COLO668 (cell line): ENCODE results near the gene ZNF267.
"Not testable (repeated sequence)": the region's sequence is repeated elsewhere in the genome, so short reads cannot be mapped to it uniquely, and the experiment has no call there.

Experiments
- DNase-seq: peaks from one replicate; lab custom pipeline; 2025; ENCODE audit not compliant: unreplicated experiment; lab: John Stamatoyannopoulos, UW

ZNF267 gene

DNA sequence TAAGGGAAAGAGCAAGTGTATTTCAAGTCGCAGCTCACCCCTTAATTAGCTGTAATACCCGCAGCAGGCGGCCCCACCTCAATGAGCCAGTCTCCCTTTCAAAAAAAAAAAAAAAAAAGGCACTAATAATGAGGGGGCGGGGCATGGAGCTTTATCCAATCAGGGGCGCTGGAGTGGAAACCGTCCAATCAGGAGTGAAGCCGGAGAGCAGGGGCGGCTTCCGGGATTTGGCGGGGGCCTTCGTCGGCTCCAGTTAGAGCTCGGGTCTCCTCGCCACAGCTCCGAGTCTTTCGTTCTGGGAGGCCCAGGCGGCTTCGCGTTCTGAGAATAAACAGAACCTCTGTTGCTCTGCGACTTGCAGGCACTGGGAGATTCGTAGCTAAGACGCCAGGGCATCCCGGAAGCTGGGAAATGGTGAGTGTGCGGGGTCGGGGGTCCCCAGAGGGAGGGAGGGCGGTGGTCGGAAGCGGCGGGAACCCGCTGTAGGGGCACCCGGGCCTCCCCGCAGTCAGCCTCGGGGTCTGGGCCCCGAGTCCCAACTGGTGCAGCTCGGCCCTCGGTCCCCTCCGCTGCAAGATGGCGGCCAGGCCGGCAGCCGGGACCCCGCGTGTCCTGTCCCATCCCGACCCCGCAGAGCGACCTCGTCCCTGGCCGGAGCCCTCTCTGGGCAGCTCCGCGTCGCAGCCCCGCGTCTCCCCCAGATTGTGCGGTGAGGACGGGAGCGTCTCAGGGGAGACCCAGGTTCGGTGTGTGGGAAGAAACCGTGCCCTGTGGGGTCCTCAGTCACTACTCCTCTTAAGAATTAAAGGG, at the start of gene ZNF267:
TSS of gene ZNF267 (plus strand) at position 252 of the 810 bp plus-strand sequence. CDS start at position 412, 160 bp downstream.
- DNase-seq: peak; percentile 88

DNA sequence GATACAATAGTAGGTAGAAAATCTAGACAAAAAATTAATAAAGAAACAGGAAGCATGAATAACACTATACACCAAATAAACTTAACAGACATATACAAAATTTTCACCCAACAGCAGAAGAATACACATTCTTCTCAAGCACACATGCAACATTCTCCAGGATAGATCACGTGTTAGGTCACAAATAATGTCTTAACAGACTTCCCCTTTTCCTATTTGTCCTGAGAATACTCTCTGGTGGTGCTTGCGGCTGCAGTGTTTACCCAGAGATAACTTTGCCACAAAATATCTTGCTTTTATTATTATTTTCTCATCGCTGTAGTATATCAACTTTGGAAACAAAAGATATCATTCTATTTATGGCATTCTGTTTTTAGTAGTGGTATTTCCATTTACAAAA, 40.6 kb upstream of the ZNF267 start:
- DNase-seq: no peak

DNA sequence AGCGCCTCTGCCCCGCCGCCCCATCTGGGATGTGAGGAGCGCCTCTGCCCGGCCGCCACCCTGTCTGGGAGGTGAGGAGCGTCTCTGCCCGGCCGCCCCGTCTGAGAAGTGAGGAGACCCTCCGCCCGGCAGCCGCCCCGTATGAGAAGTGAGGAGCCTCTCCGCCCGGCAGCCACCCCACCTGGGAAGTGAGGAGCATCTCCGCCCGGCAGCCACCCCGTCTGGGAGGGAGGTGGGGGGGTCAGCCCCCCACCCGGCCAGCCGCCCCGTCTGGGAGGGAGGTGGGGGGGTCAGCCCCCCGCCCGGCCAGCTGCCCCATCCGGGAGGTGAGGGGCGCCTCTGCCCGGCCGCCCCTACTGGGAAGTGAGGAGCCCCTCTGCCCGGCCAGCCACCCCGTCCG, 37.2 kb upstream of the ZNF267 start:
- DNase-seq: not testable (repeated sequence)

DNA sequence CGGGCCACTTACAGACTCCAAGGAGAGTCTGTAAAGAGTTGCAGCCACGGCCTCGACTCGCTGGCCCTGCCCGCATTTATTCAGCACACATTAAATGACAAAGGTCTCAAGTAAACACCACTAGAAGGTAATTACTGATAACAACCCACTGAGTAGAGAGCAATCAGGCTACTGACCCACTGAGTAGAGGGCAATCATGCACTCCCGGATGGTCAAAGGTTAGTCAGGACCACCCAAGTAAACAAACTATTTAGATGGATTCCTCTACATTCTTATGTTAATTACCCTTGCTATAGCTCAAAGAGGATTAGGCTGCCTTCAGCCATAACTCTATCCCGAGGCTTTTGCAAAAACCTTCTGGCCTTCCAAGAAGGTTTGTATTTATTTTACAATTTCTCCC, 30.7 kb upstream of the ZNF267 start:
- DNase-seq: no peak

- DNase-seq: not testable (repeated sequence)
Measured at GRCh38 chr16:31848572-31848971, 25.0 kb upstream of the ZNF267 start.

- DNase-seq: no peak
Measured at GRCh38 chr16:31853291-31853690, 20.3 kb upstream of the ZNF267 start.

GRCh38 chr16:31860508-31860907, 13.1 kb upstream of the ZNF267 start:
- DNase-seq: no peak

- no peak for DNase-seq
Measured at GRCh38 chr16:31861455-31861854, 12.2 kb upstream of the ZNF267 start.

- DNase-seq: no peak
Measured at GRCh38 chr16:31862761-31863160, 10.8 kb upstream of the ZNF267 start.

DNA sequence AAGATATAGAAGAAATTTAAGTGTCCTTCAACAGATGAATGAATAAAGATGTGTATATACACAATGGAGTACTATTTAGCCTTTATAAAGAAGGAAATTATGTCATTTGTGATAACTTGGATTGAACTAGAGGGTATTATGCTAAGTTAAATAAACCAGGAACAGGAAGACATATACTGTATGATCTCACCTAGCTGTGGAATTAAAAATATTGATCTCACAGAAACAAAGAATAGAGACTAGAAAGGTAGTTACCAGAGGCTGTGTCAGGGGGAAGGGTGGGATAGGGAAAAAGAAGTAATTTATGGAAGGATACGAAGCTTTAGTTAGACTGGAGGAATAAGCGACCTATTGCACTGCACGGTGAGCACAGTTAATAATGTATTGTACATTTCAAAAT, 5.4 kb upstream of the ZNF267 start:
- DNase-seq: no peak

DNA sequence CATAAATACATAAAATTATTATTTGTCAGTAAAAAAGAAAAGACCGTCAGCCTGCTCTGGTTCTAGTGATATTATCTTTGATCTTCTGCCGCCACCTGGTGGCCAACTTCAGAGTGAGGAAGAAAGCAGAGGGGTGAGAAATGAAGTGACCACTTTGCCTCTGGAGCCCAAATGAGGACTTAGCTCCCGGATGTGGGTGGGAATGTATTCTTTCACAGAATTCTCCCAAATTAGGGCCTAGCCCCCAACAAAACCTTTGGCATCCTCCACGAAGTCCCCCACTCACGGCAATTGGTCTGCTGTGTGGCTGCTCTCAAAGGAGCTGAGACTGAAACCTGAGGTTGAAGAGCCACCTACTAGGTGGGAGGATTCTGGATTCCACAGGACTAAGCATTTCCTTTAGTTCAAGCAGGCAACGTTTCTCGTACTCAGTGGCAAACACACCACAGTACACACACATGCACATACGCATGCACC, 4.9 kb upstream of the ZNF267 start:
- peak; percentile 77 for DNase-seq

DNA sequence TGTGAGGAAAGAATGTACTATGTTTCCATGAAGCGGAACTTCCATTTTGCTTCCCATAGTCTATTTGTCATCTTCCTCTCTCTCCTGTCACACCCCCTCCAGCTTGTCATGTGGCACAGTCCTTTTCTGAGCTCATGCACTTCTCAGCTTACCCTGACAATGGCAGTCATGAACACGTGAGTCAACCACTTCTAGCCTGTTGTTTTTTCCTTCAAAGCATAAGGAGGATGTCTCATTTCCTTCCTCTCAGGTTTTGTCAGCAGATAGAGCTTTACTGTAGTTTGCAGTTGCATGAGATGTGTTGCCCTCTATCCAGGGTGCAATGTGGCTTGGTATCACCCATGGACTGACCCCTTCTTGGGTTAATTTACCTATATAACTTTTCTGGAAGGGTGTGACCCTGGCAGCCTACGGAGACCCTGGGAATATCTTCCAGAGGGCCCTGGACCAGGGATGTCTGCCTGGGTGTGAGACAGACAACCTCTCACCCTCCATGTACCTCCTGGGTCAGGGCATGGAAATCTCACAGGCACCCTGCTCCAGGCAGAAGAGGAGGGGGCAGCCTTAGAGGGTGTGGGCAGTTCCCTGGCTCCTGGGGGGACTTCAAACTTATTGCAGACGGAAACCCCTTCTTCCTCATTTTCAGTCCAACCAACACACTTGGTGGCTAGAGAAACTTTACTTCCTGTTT, 4.0 kb upstream of the ZNF267 start:
- DNase-seq: no peak

- DNase-seq: no peak
Measured at GRCh38 chr16:31870809-31871208, 2.8 kb upstream of the ZNF267 start.

DNA sequence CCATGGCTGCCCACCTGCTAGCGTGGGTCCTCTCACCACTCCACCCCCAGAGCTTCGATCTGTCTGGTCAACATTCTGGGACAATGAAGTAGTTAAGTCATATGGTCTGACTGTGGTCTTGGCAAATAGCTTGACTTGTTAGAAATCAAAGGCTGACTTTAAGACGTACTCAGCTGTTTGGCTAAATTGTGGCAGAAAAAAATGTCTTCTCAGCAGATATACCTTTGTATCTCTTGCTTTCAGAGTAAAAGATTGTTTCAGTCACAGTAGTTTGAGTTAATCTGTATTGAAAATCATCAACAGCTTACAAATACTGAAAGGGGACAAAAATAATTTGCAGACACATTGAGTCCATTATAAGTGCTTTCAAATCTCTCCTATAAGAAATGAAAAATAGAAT, 2.1 kb upstream of the ZNF267 start:
- no peak for DNase-seq

DNA sequence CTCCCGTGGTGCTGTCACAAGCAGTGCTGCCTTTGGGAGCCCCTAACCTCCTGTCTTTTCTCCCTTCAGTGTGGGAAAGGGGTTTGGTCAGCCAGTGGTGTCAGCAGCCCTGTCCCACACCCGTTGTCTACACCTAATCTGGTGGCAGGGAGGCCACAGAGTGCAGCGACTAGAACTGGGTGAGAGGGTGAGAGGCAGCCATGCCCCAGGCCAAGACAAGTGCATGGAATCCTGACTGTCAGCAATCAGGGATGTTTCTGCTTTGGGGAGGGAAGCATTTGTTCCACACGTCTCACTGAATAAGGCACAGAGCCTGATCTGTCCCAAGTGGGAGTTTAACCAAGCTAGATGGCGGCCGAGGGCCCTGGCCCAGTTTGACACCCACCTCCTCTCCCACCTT, 1.4 kb upstream of the ZNF267 start:
- DNase-seq: no peak

DNA sequence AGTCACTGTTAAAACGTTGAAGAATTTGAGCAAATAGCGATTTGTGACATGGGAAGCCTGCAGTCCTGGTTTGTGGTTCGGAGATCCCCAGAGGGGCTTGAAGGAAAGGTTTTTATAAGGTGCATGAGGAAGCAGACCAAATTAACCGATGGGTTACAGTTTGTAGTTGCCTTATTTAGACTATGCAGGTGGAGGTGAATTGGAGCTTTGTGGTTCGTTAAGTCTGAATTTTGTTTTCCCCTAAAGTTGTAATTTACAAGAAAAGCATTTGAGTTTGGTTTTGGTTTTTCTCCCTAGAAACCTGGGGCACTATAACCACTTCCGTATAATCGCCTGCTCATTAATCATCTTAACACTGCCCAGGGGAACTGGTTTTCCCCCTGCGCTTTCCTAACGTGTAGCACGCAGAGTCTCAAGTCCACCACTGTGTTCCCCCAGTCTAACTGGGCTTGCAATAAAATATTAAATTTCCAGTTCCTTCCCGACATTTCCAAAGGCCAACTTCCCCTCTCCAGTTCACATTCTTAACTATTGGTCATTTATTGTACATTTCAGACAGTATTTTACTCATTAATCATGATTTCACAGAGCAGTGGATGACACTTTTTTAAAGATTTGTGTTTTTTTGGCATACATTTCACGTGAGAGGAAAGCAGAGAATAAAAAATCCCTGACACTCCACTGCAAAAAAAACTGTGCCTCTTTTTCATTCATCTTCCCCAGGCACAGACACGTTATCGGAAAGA, 932 bp downstream of the ZNF267 start:
- DNase-seq: peak; percentile 47

GRCh38 chr16:31875112-31875803, 1.7 kb downstream of the ZNF267 start:
- DNase-seq: no peak

DNA sequence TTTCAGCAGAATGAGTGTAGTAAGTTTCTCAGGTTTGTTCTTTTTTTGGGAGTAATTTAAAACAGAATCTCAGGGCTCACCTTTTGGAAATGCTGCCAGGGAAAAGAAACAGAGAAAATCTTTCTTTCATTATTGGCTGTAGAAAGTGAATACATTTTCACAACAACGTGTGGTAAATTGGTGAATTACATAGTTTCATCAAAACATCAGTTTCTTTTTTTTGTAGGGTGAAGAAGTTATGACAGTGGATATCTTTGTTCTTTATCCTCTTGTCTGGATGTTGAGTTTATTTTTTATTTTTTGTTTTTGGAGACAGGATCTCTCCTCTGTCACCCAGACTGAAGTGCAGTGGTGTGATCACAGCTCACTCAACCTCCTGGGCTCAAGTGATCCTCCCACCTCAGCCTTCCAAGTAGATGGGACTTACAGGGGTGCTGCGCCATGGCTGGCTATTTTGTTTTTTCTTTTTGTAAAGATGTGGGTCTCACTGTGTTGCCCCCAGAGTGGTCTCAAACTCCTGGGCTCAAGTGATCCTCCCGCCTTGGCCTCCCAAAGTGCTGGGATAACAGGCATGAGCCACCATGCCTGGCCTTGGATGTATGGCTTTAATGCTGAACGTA, 2.4 kb downstream of the ZNF267 start:
- DNase-seq: no peak

GRCh38 chr16:31876951-31877828, 3.6 kb downstream of the ZNF267 start:
- DNase-seq: no peak
